Nucleus accumbens (tissue), 56 donors: ENCODE results near the gene PHTF2.
A peak's percentile ranks its signal among the peaks of the same experiment; 100 is the strongest.
"Not testable (repeated sequence)": the region's sequence is repeated elsewhere in the genome, so short reads cannot be mapped to it uniquely, and the experiment has no call there.

Source experiments
- DNase-seq, 56 donors: peaks; one replicate each; lab custom pipeline; 2025; lab: John Stamatoyannopoulos, UW

The PHTF2 gene

GRCh38 chr7:77798394-77799077, at the start of gene PHTF2, which contains the start of gene TMEM60:
PHTF2 (plus strand) TSS chr7:77798773.
TMEM60 (minus strand) TSS chr7:77798434; CDS start chr7:77794373, 4,061 bp downstream.
- peak; percentile 79 to 100 (median 99) for DNase-seq

- peak in 1 of 56 donors; percentile 2 for DNase-seq
Observed at GRCh38 chr7:77752016-77752415, 46.6 kb upstream of the PHTF2 start.

- no peak for DNase-seq
Observed at GRCh38 chr7:77753173-77753572, 45.4 kb upstream of the PHTF2 start.

- DNase-seq = no peak
Observed at GRCh38 chr7:77757589-77757988, 41.0 kb upstream of the PHTF2 start.

GRCh38 chr7:77759294-77759889, 39.2 kb upstream of the PHTF2 start:
- peak in 37 of 56 donors; percentile 1 to 83 (median 38) for DNase-seq

GRCh38 chr7:77760809-77761453, 37.6 kb upstream of the PHTF2 start:
- no peak for DNase-seq

GRCh38 chr7:77765481-77765880, 33.1 kb upstream of the PHTF2 start:
- DNase-seq = no peak

GRCh38 chr7:77765906-77766800, 32.4 kb upstream of the PHTF2 start:
- DNase-seq = no peak

- DNase-seq = no peak
Observed at GRCh38 chr7:77766801-77767605, 31.6 kb upstream of the PHTF2 start.

- no peak for DNase-seq
Observed at GRCh38 chr7:77770316-77770715, 28.3 kb upstream of the PHTF2 start.

- no peak for DNase-seq
Observed at GRCh38 chr7:77771901-77772300, 26.7 kb upstream of the PHTF2 start.

GRCh38 chr7:77778535-77778934, 20.0 kb upstream of the PHTF2 start:
- no peak for DNase-seq

GRCh38 chr7:77782383-77782782, 16.2 kb upstream of the PHTF2 start:
- DNase-seq = no peak

- no peak for DNase-seq
Observed at GRCh38 chr7:77783111-77783510, 15.5 kb upstream of the PHTF2 start.

- no peak for DNase-seq
Observed at GRCh38 chr7:77783545-77783944, 15.0 kb upstream of the PHTF2 start.

GRCh38 chr7:77784426-77784825, 14.1 kb upstream of the PHTF2 start:
- DNase-seq = not testable (repeated sequence)

- no peak for DNase-seq
Observed at GRCh38 chr7:77786018-77786417, 12.6 kb upstream of the PHTF2 start.

- no peak for DNase-seq
Observed at GRCh38 chr7:77786741-77787140, 11.8 kb upstream of the PHTF2 start.

- no peak for DNase-seq
Observed at GRCh38 chr7:77788327-77788902, 10.2 kb upstream of the PHTF2 start.

GRCh38 chr7:77791336-77791735, 7.2 kb upstream of the PHTF2 start:
- DNase-seq = no peak
